Activated naive CD8-positive, alpha-beta T cell treated with anti-CD3 and anti-CD28 coated beads, Interleukin-2, amount 50 U/mL, for 16 hours (primary cell): ENCODE data around the gene C20orf144.

Source experiments
- DNase-seq: peaks from one replicate; pipeline ENCODE4 v3.0.0-alpha.2; 2020; ENCODE audit warnings: low read depth, low spot score

C20orf144 gene

DNA sequence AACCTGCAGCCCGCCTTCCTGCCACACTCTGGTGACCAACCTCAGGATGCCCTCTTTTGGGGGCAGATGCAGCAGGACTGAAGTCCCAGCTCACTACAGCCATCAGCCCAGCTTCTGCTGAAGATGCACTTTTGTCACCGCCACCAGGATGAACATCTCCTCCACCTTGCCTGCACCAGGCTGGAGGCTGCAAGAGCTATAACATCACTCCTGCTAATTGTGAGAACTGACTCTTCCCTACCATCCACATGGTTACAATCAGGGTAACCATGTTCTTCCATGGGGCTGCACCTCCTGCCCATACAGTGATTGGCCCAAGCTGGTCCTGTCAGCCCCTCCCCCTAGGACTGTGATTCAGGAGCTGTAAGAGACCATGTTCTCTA lies 2.6 kb downstream of the C20orf144 start:
- no peak for DNase-seq

DNA sequence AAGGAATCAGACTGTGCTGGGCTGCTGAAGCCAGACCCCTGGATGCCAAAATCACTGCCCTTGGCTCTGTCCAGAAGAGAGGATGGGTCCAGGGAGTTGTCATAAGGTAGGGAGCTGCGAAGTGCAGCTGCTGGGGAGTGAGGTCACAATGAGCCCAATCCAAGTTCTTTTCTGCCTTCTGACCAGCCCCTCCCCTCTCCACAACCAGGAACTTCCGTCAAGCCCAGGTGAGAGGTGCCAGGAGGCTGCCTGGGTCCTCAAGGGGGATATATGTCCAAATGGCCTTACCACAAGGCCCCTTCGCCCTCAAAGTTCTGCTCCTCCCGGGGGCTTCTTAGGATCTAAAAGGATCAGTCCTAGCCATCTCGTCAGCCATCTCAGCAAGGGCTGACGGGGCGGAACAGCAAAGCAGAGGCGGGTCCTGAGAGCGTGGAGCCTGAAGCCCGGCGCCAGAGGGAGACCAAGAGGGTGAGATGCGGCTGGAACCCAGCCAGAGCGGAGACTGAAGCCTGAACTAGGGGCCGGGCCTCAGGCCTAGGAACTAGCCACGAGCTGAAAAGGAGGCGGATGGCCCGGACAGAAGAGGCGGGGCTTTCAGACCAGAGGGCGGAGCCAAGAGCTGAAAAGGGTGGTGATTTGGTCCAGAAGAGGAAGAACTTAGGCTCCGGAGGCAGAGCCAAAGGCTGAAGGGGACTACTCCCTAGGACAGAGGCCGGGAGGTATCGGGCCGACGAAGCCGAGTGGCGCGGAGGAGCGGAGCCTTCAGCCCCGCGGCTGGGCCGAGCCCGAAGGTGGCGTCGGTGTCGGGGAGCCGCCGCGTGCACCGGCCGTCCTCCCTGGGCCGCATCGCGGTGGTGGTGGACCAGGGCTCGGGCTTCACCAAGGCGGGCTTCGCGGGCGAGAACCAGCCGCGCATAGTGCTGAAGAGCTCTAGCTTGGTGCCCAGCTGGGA lies 4.4 kb downstream of the C20orf144 start, which contains the start of gene ACTL10:
Gene ACTL10 (plus strand): TSS at position 651 of the 952 bp plus-strand sequence. CDS start 555 bp downstream, outside the sequence.
- peak; percentile 63 for DNase-seq

DNA sequence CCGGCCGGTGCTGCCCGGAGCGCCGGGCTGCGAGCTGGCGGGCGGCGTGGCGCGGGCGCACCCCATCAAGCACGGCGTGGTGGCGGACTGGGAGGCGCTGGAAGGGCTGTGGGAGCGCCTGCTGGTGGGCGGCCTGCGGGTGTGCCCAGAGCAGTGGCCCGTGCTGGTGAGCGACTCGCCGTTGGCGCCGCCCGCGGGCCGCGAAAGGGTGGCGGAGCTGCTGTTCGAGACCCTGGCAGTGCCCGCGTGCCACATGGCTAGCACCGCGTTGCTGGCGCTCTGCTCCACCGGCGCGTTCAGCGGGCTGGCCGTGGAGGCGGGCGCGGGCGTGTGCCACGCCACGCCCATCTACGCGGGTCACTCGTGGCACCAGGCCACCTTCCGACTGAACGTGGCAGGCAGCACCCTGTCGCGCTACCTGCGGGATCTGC lies 5.1 kb downstream of the C20orf144 start:
- DNase-seq: no peak

DNA sequence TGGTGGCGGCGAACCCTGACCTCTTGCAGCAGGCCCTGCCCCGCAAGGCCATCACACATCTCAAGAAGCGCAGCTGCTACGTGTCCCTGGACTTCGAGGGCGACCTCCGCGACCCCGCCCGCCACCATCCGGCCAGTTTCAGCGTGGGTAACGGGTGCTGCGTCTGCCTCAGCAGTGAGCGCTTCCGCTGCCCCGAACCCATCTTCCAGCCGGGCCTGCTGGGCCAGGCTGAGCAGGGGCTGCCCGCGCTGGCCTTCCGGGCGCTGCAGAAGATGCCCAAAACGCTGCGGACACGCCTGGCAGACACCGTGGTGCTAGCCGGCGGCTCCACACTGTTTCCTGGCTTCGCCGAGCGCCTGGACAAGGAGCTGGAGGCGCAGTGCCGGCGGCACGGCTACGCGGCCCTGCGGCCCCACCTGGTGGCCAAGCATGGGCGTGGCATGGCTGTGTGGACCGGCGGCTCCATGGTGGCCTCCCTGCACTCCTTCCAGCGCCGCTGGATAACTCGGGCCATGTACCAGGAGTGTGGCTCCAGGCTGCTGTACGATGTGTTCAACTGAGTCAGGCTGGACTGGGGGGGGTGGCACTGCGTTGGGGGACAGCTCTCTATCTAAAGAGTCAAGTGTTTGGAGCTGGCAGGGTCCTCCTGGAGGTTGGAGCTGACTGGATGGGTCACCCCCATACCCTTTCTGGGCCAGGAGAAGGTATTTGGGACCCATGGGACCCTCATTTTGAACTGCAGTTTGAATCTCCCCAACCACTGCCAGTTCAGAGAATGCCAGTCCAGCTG lies 5.7 kb downstream of the C20orf144 start:
- DNase-seq: peak; percentile 29

DNA sequence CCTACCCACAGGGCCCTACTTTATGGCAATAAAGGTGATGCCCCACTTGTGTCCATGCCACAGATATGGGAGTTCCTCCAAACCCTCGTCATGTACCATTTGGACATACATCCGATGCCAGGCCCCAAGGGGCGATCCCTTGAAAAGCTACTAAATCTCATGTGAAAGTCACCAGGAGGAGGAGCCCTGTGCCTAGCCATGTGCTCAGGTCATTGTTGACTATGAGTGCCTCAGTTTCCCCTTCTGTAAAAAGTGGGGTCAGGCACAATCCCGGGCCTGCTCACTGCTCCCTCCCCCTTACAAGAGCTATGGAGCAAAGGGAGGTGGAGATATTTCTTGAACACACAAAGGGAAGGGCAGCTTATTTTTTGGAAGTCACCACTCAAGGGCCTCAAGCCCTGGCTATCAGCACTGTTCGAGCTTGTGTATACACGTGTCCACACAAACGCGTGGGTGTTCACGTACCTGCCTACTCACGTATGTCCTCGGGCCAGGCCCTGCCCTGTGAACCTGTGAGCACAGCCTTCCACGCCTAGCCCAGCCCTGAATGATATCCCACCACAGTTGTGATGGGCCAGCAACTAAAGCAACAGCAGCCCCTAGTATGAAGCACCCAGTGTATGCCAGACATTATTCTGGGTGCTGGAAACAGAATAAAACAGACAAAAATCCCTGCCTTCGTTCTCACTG lies 6.5 kb downstream of the C20orf144 start:
- DNase-seq: no peak

DNA sequence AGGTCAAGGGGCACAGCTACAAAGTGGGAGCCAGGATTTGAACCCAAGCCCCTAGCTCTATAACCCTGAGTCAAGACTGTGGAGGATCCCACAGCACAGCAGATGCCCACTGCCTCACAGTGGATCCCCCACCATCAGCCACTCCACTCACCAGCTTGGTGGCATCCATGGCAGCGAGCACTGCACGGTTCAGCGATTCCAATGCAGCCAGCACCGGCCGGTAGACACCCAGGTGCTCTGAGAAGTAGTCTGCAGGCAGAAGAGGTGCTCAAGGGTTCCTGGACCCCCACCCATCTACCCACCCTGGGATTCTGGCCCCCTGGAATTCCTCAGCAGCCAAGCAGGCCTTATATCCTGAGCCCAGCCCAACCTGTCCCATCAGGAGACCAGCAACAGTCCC lies 7.1 kb downstream of the C20orf144 start:
- no peak for DNase-seq

DNA sequence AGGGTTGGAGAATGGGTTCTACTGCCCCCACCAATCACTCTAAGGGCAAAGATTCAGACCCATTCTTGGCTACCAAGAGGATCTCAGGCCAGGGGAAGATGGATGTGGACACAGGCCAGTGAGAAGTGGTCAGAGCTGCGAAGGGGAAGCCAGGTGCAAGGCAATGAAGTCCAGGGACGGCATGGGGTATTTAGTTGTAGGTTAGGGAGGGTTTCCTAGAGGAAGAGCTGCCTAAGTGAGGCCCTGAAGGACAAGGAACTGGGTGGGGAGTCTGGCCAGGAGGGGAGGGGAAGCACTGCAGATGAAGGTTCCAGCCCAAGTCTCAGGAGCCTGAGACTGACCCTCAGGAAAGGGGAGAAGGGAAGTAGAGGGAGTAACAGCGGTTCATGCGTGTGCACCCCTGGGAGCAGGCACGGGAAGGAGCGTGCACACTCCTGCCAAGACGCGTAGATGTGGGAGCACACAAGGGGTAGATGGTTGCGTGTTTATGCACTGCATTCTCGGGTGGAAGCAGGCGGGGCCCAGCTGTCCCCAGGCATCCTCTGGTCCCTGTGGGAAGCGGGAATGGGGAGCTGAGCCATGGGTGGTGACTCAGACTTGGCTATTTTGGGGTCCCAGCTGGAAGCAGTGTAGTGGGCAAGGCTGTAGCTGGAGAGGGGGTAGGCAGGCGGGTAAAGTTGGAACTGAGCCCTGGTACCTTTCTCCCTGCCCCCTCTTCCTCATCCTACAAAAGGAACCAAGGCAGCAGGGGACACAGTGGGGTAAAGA lies 7.9 kb downstream of the C20orf144 start:
- DNase-seq: no peak

DNA sequence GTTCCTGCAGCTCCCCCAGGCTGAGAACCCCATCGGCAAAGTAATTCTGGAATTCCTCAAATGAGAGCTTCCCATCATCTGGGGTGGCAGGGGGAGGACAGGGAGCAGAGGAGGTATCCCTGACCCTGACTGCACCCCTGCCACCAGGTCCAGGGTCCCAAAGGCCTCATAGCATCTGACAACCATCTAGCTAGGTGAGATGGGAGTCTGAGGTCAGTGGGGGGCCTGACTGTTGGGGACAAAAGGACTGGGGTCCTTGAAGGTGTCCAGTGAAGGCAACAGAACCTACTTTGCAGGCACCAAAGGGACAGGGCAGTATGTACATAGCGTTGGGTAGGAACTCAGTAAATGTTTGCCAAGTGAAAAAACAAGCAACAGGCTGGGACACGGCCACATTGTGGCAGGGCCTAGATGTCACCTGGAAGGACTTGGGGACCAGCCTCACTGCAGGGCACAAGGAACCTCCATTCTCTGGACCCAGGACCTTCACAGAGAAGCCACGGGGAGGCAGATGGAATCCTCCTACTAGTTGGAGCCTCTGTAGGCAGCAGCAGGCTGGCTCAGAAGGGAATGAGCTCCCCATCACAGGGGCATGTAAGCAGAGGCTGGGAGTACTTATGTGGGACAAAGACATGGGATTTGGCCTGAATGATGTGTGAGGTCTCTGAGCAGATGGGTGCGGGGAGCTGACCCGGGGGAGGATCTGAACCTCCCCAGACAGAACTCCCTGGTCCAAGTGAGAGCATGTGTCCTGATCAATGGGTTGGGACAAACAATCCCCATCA lies 8.8 kb downstream of the C20orf144 start:
- no peak for DNase-seq

DNA sequence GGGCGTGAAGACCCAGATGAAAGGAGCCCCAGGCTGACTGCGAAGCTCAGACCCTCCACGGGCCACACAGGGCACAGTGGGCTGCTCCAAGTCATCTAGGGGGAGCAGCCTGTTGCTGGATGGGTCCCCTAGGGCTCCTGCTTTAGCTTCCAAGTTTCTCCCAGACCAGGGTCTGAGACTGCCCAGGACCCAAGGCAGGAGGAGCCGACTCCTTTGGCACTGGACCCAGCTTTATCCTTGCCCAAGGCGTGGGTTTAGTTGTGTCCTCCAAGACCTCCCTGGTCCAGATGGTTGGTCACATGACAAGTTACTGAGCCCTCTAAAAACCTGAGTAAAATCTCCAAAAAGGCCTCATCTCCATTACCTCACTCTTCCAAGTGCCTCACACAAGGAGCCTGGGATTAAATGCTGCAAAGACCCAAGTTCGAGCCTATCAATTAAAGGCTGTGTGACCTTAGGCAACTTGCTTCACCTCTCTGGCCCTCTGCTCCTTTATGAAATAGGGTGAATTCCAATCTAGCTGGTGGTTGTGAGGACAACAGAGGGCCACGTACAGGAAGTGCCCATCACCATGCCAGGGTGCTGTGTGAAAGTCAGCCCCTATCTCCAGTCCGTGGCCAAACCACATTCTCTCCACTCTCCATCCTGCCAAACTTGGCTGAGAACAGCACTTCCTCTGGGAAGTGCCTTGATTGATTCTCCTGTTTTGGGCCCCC lies 9.6 kb downstream of the C20orf144 start:
- DNase-seq: no peak

DNA sequence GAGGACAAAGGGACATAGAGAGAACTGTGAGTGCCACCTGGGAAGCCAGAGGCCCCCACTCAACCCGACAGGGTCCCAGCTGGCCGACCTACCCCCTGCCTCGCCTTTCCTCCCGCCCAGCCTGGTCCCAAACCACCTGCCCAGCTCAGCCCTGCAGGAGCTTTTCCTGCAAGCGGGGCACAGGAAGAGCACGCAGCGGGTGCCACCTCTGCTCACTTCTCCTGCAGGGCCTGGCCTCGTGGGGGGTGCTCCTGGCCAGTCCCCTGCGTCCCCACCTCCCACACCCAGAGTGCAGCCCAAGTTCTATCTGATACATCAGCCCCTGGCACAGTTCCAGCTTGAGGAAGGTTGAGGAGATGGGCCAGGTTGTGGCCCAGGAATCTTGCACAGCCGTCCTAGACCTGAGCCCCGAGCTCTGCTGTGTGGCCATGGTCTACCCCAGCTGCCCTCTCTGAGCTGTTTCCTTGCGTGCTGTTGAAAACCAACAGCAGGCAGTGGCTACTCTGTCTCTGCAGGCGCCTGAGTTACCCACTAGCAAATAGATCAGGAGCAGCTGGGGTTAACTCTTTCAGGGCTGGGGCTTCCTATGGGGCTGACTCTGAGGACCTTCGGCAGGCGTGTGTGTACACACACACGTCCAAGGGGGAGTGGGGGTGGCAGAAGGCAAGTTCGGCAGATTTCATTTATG lies 10.4 kb downstream of the C20orf144 start:
- no peak for DNase-seq

DNA sequence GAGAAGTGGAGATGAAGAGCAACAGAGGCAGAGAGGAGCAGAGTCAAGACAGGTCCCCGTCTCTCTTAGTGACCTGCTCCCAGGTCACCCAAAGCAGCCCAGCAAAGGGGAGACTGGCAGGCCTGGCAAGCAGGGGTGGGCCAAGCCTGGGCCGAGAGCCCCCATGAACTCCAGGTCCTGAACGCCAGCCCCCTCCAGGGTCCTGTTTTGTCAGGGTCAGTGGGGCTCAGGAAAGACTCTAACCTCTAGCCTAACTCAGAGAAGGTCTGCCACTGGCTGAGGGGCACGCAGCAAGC lies 10.9 kb downstream of the C20orf144 start:
- DNase-seq: no peak

DNA sequence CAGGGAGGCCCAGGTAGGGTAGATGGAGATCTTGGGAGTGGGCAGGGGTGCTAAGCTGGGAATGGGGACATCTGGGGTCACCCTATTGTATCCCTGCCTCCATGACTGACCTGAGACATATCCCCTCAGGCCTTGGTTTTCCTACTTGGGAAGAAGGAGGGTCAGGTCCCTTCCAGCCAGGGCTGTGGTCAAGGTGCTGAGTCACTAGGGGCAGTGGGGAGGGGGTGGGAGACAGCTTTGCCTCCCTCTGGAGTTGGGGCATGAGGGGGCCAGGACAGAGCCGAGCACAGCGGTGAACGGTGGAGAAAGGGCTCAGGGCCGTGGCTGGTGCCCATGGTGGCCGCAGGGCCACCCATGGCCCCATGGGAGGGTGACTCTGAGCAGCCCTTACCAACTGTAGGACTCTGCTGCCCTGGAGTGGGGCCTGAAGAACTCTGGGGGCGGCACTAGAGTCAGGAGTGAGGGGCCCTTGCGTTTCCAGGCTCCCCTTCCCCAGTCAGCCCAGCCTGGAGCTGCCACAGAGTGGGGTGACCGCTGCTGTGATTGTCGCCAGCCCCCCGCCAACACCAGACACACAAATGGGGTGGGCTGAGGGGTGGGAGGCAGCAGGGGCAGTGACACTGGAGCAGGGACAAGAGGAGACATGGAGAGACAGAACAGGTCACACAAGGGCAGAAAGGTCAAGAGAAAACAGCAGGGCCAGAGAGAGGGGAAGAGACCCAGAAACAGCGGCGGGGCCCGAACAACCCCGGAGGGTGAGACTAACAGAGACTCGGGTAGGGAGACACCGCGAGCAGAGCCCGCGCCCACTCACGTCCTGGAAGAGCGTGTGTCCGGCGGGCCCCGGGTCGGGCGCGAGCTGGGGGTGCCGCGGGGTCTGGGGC lies 11.5 kb downstream of the C20orf144 start:
- no peak for DNase-seq

DNA sequence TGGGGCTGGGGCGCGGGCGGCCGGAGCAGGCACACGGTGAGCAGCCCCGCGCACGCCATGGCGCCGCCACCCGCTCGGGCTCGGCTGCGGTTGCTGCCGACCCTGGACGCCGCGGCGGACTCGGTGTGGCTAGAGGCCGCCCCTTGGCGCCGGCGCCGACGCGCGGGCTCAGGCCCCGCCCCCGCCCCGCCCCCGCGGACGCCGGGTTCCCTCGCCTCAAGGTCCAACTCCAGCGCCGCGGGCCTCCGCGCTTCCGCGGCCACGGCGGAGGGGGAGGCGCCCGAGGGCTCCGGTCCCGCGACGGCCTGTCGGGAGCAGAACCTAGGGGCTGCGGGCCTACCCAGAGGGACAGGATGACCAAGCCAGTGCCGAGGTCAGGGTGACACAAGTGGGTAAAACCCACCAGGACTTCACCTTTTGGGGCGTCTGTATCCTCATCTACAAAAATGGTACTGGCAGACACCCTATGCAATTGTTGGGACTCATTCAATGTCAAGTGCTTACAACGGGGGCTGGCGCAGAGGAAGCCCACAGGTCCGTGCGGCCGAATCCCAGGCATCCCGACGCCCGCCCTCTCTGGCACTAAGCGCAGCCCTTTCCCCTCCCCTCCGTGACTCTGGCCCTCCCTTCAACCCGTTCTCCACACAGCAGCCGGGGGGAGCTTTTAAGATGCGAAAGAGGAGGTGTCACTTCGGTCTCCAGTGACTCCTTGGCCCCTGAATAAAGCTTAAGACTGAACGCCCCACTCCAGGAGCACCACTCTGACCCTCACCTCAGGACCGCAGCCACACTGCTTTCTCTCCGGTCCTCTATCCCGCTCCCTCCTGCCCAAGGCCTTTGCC lies 12.4 kb downstream of the C20orf144 start, which contains the start of gene NECAB3:
Gene NECAB3 (minus strand): TSS at position 135 of the 842 bp plus-strand sequence. CDS start 76 bp downstream, at position 59.
- DNase-seq: no peak

DNA sequence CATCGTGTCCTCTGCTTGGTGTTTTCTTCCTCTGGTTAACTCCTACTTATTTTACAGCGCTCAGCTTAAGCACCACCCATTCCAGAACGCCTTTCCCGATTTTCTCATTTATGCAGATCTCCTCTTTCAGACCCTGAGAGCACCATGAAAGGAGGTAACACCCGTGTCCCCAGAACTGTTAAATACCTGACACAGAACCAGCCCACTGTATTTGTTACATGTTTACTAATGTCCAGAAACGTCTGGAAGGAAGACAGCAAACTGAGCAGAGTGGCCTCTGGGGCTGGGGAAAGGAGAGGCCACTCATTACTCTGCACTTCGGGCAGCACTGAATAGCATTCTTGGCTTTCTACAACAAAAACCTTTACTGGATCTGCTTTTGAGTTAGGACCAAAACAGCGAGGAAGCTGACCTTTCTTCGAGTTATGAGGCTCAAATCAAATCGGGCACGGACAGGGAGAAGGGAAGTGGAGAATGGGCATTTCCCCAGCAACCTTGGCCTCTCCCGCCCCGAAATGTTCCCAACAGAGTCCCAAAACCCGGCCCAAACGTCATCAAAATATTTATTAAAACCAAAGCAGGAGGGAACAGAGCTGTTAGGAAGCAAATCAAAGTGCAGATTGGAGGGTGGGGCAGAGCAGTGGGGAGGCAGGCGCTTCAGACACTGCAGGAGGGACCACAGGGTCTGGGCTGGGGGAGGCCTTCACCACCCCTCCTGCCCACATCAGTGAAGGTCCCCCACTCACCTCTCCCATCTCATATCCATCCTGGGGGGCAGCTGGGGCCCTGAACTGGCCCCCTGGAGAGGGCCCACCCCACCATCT lies 13.2 kb downstream of the C20orf144 start:
- no peak for DNase-seq

DNA sequence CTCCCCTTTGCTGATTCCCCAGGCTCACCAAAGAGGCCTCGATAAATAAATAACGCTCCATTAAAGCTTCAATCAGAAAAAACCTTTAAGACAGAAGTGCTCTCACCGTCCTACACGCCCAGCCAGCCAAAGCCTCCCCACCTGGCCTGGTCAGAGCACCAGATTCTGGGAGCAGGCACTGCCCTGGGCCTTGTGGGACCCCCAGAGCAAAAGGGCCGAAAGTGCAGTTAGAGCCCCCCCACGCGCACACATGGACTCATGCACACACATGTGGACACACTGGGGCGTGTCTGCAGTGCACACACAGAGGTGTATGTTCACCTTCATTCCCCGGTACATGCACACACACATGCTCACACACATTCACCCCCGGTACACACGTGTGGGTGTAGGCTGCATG lies 14.0 kb downstream of the C20orf144 start:
- DNase-seq: no peak
